ENCODE data around the gene PMFBP1. TPM values are rescaled to one million over a fixed set of nuclear protein-coding genes. Genes with fewer than 3 reads are reported as not detected.

PMFBP1 gene
- total and polyA plus RNA-seq, 2 donors (not counting 1 experiment from before 2014, with no cell fraction given) = 1.2 to 9.5 TPM

DNA sequence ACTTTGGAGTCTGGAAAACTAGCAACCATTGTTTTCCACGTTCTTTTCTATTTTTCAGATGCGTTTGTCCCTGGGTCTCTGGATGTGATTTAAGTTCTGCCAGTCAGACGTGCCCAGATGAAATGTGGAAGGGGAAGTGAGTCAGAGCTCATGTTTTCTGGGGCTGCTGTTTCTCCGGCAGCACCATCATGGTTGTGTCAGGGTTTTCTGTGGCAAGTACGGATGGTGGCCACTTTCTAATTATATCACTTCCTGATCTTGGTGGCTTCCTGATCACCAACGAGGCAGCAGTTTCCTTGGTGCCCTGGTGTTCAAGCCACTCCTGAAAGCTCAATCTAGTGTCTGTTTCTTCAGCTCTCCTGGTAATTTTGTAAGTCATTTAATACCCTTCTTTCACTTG, 31.4 kb upstream of the PMFBP1 start:
- CTCF ChIA-PET = no interaction called here
- peak overlapping the region; percentile 48 for H2AFZ ChIP-seq (ENCODE audit: insufficient read depth, low read depth, low read length, poor library complexity, severe bottlenecking)
- no peaks in the 10 kb centered on the region for H4K20me1 ChIP-seq (ENCODE audit: control insufficient read depth, insufficient read depth, low read length, poor library complexity, severe bottlenecking)
- no peaks in the 10 kb centered on the region for H3K9me3 ChIP-seq (ENCODE audit: control extremely low read depth in 1 of 3, control insufficient read depth in 2 of 3, insufficient read depth in 1 of 3, low read length in 2 of 3)
- no peak for TF ChIP-seq EZH2 (IDR thresholded peaks at IDR 0.05; ENCODE audit: borderline replicate concordance, insufficient read depth, low read depth, low read length, poor library complexity, severe bottlenecking)
- TF ChIP-seq, protein P1, sequence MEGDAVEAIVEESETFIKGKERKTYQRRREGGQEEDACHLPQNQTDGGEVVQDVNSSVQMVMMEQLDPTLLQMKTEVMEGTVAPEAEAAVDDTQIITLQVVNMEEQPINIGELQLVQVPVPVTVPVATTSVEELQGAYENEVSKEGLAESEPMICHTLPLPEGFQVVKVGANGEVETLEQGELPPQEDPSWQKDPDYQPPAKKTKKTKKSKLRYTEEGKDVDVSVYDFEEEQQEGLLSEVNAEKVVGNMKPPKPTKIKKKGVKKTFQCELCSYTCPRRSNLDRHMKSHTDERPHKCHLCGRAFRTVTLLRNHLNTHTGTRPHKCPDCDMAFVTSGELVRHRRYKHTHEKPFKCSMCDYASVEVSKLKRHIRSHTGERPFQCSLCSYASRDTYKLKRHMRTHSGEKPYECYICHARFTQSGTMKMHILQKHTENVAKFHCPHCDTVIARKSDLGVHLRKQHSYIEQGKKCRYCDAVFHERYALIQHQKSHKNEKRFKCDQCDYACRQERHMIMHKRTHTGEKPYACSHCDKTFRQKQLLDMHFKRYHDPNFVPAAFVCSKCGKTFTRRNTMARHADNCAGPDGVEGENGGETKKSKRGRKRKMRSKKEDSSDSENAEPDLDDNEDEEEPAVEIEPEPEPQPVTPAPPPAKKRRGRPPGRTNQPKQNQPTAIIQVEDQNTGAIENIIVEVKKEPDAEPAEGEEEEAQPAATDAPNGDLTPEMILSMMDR (IDR thresholded peaks at IDR 0.05) = no peak
- peak overlapping the region in 2 of 5 experiments; percentile 3 for H3K4me3 ChIP-seq (ENCODE audit: control extremely low read depth in 1 of 5, extremely low read depth in 1 of 5, insufficient read depth in 1 of 5, low read depth in 2 of 5, low read length in 4 of 5)
- H3K36me3 ChIP-seq (replicated peaks in 1 of 2; ENCODE audit: control extremely low read depth in 1 of 2, control insufficient read depth in 1 of 2, extremely low read depth in 1 of 2, insufficient read depth in 2 of 2, low read length in 1 of 2) = no peaks in the 10 kb centered on the region
- Mint-ChIP-seq H3K27ac (peak overlapping the region; percentile 2), H3K4me3 (peak overlapping the region; percentile 30), H3K9me3 (ENCODE audit: insufficient read depth) (no peaks in the 10 kb centered on the region), H3K27me3 (no peaks in the 10 kb centered on the region), H3K4me1 (peaks cover 19% of the 10 kb centered on the region)
- 0% methylated on average over 3 of the region's 6 CpGs for WGBS (ENCODE audit: insufficient coverage)
- H3K27me3 ChIP-seq (replicated peaks in 1 of 4; ENCODE audit: control extremely low read depth in 1 of 4, control insufficient read depth in 3 of 4, insufficient read depth in 4 of 4, low read length in 3 of 4) = no peaks in the 10 kb centered on the region
- H3K9ac ChIP-seq (ENCODE audit: low read length) = peak overlapping the region; percentile 30
- intact Hi-C loops (cut with micrococcal nuclease) = loop anchor here (2.0 to 5.0 kb wide), 2 partner anchors 31 to 76 kb away; partner anchors contain the start of gene PMFBP1
- H3K4me1 ChIP-seq (ENCODE audit: control insufficient read depth in 2 of 2, insufficient read depth in 2 of 2, low read length in 2 of 2) = peaks cover 20 to 23% of the 10 kb centered on the region in 2 donors
- ATAC-seq (ENCODE audit: low read depth) (peak; percentile 54), DNase-seq (peak; percentile 42)
- POLR2A ChIA-PET = no interaction called here
- peak overlapping the region; percentile 34 to 63 for H3K27ac ChIP-seq (ENCODE audit: low read length in 2 of 2)
- no peaks in the 10 kb centered on the region for H3K79me2 ChIP-seq (ENCODE audit: control insufficient read depth, insufficient read depth, low read length)
- H3K4me2 ChIP-seq (replicated peaks; ENCODE audit: low read depth, low read length, poor library complexity, severe bottlenecking) = peak overlapping the region; percentile 53

DNA sequence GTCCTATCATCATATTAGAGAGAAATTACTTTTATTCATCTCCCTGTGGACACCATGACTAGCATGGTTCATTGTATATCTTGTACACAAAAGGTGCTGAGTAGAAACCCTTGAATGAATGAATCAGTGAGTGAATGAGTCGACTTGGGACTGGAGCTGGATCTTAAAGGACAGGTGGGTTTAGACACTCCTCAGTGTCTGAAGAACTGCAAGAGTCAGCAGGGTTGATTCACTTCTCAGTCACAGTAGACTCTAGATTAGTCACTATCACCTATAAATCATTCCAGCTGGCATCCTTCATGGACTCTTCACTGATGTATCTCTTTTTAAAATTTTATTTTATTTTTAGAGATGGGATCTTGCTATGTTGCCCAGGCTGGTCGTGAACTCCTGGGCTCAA, 30.1 kb upstream of the PMFBP1 start:
- no peak for DNase-seq
- Histone ChIP-seq H3K79me2 (ENCODE audit: control insufficient read depth, insufficient read depth, low read length) (no peaks in the 10 kb centered on the region), H3K27me3 (replicated peaks in 1 of 4; ENCODE audit: control extremely low read depth in 1 of 4, control insufficient read depth in 3 of 4, insufficient read depth in 4 of 4, low read length in 3 of 4) (no peaks in the 10 kb centered on the region), H3K4me3 (ENCODE audit: control extremely low read depth in 1 of 5, extremely low read depth in 1 of 5, insufficient read depth in 1 of 5, low read depth in 2 of 5, low read length in 4 of 5) (no peak overlapping the region), H3K36me3 (replicated peaks in 1 of 2; ENCODE audit: control extremely low read depth in 1 of 2, control insufficient read depth in 1 of 2, extremely low read depth in 1 of 2, insufficient read depth in 2 of 2, low read length in 1 of 2) (no peaks in the 10 kb centered on the region), H3K4me1 (ENCODE audit: control insufficient read depth in 2 of 2, insufficient read depth in 2 of 2, low read length in 2 of 2) (peaks cover 20 to 23% of the 10 kb centered on the region in 2 donors), H4K20me1 (ENCODE audit: control insufficient read depth, insufficient read depth, low read length, poor library complexity, severe bottlenecking) (no peaks in the 10 kb centered on the region), H2AFZ (ENCODE audit: insufficient read depth, low read depth, low read length, poor library complexity, severe bottlenecking) (peak overlapping the region; percentile 48), H3K9me3 (ENCODE audit: control extremely low read depth in 1 of 3, control insufficient read depth in 2 of 3, insufficient read depth in 1 of 3, low read length in 2 of 3) (no peaks in the 10 kb centered on the region), H3K9ac (ENCODE audit: low read length) (no peak overlapping the region), H3K4me2 (replicated peaks; ENCODE audit: low read depth, low read length, poor library complexity, severe bottlenecking) (no peak overlapping the region), H3K27ac (ENCODE audit: low read length in 2 of 2) (no peak overlapping the region)
- 83% methylated on average over 1 of the region's 2 CpGs for WGBS (ENCODE audit: insufficient coverage)
- no peak for TF ChIP-seq EZH2 (IDR thresholded peaks at IDR 0.05; ENCODE audit: borderline replicate concordance, insufficient read depth, low read depth, low read length, poor library complexity, severe bottlenecking)
- TF ChIP-seq, protein P1 (IDR thresholded peaks at IDR 0.05) = no peak
- H3K27me3 Mint-ChIP-seq = no peaks in the 10 kb centered on the region
- H3K4me1 Mint-ChIP-seq = peaks cover 19% of the 10 kb centered on the region
- intact Hi-C loops (cut with micrococcal nuclease) = loop anchor here (2.0 to 5.0 kb wide), 2 partner anchors 29 to 75 kb away; partner anchors contain the start of gene PMFBP1
- ChIA-PET CTCF (interaction anchor here (1.0 kb wide), 1 partner anchor 77 kb away, joined by 3 read pairs; no protein-coding TSS in a partner anchor), POLR2A (no interaction called here)
- ATAC-seq (ENCODE audit: low read depth) = no peak
- no peaks in the 10 kb centered on the region for H3K9me3 Mint-ChIP-seq (ENCODE audit: insufficient read depth)
- H3K27ac Mint-ChIP-seq = no peak overlapping the region
- no peak overlapping the region for H3K4me3 Mint-ChIP-seq
